Measurements from ENCODE around the gene FGGY. TPM values are rescaled to one million over a fixed set of nuclear protein-coding genes. Genes with fewer than 3 reads are reported as not detected.
"Not testable (repeated sequence)": the region's sequence is repeated elsewhere in the genome, so short reads cannot be mapped to it uniquely, and the experiment has no call there.

FGGY gene
- total RNA-seq, 1 experiment from 2014 or later: 9.7 TPM

DNA sequence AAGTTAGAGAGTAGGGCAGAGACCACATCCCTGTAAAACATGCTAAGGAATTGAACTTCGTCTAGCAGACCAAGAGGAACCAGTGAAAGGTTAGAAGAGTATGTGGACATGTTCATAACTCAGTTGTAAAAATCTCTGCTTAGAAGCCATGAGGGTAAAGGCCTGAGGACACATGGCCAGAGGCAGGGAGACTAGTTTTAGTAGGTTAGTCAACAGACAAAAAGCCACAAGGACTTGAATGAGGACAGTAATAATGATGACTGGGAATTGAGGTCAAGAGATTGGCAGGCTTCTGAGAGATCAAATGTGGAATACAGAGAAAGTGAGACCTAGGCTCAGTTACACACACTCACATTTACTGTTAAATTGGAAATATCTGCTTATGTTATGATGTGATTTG is 312.4 kb downstream of the FGGY start:
- no peak for DNase-seq (ENCODE audit: low read depth)

DNA sequence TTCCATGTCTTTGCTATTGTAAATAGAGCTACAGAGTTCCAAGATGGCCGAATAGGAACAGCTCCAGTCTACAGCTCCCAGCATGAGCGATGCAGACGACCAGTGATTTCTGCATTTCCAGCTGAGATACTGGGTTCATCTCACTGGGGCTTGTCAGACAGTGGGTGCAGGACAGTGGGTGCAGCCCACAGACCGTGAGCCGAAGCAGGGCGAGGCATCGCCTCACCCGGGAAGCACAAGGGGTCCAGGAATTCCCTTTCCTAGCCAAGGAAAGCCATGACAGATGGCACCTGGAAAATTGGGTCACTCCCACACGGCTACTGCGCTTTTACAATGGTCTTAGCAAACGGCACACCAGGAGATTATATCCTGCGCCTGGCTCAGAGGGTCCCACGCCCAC is 313.6 kb downstream of the FGGY start:
- DNase-seq (ENCODE audit: low read depth): not testable (repeated sequence)

DNA sequence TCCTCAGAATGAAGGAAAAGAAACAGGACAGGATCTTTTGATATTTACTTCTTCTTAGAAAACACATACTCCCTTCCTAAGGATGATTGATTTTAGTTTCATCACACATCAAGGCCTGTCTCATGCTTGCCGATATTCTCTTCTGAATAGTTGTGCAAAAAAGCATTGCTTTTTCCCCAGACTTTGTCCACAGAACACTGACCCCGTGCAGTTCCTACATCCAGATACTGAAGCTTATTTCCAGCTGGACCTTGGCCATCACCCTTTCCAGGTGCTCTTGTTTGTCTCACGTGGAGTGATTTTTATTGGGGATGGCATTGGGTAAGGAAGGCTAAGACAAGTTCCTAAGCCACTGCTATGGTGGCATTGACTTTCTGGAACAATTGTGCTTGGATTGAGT is 320.5 kb downstream of the FGGY start:
- DNase-seq (ENCODE audit: low read depth): no peak

DNA sequence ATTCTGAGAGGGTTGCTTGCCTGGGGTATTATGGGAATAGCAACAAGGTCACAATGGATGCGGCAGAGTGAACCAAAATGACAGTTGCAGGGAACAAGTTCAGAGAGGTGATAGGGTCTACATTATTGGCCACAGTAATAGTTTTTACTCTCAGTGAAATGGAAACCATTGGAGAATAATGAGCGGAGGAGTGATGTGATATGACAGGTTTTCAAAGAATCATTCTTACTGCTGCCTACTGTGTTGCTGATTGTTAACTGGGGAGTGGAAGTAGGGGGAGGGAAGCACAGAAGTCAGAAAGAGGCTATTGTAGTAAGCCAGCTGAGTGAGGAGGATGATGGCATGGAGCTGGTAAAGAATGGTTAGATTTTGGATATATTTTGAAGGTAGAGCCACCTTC is 322.7 kb downstream of the FGGY start:
- no peak for DNase-seq (ENCODE audit: low read depth)

DNA sequence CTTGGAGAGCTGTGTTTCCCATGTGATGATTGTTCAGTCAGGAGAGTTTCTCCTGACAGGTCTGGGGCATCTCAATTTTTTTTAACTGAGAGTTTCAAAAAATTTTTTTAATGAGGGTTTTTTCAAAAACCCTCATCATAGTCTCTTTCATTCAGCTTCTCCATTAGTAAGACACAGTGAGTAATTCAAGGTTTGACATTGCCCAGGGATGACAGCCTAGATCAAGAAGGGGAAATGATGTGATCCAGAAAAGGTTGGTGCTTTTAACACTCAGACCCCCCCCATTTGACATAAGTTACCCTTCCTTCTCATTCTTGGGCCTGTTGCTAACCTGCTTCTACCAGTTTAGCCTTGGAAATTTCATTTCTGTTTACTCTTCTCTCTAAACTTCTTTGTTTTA is 328.5 kb downstream of the FGGY start:
- DNase-seq (ENCODE audit: low read depth): no peak

DNA sequence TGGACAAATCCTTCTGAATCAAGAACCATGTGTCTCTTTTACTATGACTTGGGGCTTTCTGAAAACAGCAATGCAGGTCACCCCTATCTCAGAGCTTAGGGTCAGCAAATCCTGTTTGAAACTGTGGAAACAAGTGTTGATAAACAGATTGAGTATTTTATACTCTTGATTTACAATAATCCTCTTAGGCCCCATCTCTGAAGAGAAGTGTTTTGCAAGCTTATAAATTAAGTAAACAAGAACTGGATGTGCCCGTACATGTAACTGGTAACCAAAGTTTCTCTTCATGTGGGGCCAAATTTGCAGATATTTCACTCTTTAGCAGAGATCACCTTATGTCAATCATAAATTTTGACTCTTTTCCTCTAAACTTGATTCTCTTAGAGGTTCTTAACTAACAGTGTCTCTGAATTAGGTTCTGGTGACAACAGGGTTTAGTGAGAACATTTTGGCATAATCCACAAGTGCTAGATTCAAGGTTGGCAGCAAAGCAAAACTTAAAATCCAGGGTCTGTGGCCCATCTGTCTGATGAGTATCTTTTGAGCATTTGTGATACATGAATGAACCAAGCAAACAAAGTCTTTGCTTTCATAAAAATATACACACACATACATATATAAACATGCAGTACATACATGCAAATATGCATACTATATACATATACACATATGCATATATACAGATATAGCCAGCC is 334.8 kb downstream of the FGGY start:
- no peak for DNase-seq (ENCODE audit: low read depth)

DNA sequence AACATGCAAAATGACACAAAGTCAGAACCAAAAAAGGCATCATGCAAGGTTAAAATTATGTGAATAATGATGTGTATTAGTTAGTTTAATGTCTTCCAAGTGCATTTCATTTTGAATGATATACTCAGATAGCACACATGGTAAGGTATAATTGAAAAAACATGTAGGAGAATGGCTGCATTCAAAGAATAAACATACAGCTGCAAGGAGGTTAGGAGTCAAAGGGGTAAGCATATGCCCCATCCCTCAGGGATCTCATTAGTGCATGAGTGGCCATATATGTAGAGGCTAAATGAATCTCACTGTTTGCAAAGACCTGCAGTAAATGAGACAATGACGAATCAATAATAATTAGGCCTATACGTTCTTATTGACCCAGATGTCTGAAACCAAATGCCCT is 338.2 kb downstream of the FGGY start:
- DNase-seq (ENCODE audit: low read depth): no peak

DNA sequence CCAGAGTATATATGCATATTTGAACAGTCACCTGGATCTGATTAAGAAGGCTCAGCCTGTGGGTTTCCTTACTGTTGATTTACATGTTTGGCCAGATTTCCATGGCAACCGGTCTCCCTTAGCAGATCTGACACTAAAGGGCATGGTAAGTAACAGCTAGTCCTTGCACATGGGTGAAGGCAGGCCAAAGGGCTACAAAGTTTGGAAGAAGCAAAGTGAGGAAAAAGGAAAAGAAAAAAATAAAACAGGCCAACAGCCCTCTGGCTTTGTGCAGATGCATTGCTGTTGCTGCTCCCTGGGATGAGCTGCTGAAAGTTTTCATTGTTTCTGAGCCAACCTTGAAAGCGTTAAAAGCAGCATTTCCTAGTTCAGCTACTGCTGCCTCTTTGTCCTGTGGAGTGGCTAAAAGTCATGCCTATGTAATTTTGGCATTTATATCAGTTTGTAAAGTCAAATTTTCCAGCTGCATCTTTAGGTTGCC is 341.4 kb downstream of the FGGY start:
- DNase-seq (ENCODE audit: low read depth): peak; percentile 27

DNA sequence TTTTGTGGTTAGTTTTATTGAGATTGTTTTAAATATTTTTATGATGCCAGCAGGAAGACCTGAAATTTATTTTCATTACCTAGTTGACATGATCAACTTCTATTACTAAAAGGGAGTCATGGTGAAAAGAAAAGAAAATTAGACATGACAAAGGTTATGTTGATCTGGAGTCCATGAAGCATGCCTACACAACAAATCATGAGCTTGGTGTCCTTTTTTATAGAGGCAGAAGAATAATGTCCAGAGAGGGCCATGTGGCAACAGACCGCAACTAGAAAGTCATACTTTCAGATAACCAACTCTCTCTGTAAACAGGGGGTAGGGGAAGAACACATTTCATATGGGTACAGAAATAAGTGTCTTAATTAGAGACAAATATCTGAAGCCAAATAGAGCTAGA is 342.4 kb downstream of the FGGY start:
- no peak for DNase-seq (ENCODE audit: low read depth)

DNA sequence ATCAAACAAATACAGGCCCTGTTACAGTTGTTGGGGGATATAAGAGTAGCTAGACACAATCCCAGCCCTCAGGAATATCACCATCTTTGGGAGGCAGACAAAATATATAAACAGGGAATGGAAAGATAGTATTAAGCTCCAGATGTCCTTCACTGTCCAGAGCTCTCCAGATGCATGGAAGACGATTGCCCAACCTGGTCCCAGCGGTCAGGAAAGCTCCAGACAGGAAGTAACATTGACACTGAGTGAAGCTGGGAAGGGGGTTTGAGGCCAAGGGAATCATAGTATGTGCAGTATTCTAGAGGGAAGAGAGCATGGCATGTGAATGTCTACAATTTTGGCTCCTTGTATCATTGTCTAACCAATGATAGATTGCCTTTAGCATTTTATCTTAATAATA is 344.0 kb downstream of the FGGY start:
- DNase-seq (ENCODE audit: low read depth): no peak

DNA sequence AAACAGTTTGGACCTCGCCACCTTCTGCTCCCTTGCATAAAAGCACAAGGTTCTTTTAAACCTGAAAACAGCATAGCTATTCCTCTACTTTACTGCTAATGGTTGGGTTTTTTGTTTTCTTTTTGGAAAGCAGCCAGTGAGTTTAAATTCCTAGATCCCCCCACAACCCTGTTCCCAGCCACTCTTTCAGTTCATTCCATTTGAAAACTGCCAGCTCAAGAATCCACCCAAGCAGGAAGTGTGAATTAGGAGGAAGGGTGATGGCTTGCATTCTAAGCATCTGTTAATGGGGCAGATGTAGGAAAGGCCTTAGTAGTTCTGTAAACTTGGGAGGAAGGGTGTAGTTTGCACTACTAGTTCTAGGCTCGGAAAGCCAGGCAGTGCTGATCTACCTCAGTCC is 344.9 kb downstream of the FGGY start:
- no peak for DNase-seq (ENCODE audit: low read depth)

DNA sequence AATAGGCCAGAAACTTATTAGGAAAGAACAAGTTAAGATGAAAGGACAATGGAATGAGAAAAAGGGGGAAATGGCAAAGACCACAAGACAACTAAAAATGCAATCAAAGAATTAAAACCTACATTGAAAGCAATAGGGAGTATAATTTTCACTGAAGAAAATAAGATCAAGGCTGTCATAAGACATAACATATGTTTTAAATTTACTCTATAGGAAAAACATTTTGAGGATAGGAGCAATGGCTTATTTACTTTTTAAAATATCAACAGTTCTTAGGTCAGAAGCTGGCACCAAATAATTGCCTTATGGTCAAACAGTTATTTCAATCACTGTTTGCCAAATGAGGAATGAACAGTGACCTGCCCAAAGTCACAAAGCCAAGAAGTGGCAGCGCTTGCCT is 346.6 kb downstream of the FGGY start:
- DNase-seq (ENCODE audit: low read depth): no peak

DNA sequence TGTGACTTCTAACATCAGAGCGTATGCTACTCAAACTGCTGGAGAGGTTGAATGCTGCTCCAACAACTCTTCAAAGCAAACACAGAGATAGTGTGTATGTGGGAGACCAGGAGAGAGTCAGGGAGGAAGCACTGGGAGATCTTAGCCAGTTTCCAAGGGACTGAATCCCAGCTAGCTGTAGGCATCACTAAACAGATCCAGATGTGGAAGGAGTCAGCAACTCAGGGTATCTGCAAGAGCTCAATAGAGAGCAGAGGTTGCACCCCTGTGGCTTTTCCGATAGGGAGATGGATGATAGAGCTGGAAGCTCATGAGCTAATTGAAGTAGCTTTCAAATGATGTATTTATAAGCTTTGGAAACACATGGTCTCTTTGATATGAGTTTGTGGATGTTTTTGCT is 349.0 kb downstream of the FGGY start:
- no peak for DNase-seq (ENCODE audit: low read depth)

DNA sequence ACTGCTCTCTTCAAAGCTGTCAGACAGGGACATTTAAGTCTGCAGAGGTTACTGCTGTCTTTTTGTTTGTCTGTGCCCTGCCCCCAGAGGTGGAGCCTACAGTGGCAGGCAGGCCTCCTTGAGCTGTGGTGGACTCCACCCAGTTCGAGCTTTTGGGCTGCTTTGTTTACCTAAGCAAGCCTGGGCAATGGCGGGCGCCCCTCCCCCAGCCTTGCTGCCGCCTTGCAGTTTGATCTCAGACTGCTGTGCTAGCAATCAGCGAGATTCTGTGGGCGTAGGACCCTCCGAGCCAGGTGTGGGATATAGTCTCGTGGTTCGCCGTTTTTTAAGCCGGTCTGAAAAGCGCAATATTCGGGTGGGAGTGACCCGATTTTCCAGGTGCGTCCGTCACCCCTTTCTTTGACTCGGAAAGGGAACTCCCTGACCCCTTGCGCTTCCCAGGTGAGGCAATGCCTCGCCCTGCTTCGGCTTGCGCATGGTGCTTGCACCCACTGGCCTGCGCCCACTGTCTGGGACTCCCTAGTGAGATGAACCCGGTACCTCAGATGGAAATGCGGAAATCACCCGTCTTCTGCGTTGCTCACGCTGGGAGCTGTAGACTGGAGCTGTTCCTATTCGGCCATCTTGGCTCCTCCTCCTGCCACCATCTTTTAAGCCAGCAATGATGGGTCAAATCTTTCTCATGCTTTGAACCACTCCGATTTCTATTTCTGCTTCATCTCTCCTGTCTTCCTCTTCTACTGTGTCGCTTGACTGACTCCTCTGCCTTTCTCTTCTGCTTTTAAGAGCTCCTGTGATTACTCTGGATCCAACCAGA is 356.5 kb downstream of the FGGY start:
- not testable (repeated sequence) for DNase-seq (ENCODE audit: low read depth)

DNA sequence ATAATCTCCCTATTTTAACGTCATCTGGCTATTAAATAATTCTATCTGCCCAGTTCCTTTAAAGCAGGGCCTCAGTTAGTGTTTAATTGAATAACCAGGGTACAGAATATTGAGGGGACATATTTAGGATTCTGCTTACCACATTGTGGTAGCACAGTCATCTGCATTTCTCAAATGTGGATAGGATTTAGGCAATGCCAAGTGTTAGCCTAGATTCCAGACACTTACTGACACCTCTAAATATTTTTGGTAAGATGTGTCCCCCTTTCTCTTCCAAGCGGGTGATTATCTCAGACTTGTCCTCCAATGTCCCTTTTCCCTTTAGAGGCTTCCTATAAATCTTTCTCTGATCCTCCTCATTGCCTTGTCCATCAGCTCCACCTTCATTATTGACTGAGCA is 357.1 kb downstream of the FGGY start:
- no peak for DNase-seq (ENCODE audit: low read depth)

DNA sequence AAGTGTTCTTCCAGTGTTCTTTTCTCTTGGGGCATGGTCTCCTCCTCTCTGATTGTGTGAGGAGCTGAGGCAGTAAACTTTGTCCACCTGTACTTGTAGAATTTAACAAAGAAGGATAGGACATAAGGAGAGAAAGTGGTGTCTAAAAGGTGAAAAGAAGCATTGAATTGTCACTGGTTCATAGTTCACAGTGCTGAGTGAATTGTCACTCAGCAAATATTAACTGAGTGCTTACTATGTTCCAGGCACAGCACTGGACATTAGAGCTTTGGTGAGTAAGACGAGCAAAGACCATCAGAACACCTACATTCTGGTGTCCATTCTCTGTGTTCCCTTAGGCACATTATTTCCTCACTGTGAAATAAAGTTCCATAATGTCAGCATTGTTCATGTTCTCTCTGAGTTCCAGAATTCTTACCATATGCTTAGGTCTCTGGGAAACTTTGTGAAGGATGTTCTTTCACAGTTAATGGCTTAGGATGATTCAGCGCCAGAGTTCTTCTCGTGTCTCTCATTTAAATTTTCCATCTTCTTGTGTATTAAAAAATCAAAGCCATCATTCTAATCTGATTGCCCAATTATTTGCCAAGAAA is 361.1 kb downstream of the FGGY start:
- DNase-seq (ENCODE audit: low read depth): no peak

DNA sequence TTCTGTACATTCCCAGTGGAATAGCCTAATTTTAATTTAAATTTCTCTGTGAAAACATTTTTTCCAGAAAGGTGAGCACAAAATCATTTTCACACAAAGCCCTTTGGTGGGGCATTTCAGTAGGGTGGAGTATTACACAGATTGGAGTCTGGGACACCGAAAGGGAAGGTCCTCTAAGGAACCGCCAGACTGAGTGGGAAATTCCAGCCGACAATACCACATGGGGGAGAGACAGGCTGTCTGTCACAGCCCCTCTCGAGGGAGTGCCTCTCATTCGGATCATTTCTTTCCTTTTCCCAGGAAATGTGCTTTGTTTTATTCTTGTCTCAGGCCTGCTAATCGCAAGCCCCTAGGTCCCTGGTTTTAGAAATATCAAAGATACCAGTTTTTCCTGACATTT is 367.3 kb downstream of the FGGY start:
- DNase-seq (ENCODE audit: low read depth): no peak

DNA sequence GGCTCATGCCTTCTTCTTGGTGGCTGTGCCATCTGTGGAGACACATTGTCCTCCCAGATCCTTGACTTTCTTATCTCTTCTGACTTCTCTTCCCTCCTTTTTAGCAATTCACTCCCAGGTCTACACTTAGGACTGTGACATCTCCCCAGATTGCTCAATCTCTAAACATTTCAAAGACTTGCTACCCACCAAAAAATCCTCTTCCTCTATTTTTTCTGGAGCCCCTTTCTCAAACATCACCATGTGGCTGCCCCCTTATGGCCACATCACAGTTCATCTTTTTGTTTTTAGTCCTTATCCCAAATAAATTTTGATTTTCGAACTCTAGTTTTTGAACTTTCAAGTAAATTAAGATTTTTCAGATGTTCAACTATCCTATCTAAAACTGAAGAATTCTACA is 369.2 kb downstream of the FGGY start:
- no peak for DNase-seq (ENCODE audit: low read depth)

DNA sequence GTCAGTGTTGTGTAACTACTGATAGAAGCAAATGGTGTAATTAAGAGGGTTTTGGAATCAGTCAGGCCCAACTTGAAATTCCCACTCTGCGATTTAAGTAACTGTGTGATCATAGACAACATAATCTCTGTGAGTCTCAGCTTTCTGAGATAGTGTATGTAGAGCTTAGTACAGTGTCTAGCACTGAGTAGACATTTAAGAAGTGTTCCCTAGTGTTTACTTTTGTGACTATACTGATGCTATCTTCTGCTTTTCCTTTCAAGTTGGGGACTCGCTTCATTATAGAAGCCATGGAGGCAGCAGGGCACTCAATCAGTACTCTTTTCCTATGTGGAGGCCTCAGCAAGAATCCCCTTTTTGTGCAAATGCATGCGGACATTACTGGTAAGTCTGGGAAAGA is 370.1 kb downstream of the FGGY start:
- no peak for DNase-seq (ENCODE audit: low read depth)

DNA sequence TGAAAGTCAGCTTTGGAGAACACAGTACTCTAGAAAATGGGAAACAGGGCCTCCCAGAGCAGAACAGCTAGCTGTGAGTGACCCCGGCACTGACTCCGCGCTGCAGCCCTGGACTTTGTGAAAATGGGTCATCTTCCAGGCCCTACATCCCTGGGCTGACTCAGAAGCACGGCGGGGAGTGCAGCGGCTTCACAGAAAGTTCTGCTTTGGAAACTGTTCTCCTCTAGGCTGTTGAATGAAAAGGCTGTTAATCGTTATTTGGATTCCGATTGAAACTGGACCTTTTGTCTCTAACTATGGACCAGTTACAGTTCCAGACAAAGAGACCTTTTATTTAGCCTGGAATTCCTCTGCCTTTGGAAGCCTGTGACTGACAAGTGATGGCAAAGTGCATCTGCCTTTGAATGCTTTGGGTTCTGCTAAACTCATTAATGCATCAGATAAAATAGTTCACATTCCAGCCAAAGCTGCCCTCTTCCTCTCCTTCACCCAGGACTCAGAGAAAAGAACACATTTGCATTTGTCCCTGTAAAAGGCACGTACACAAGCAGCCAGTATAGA is 372.9 kb downstream of the FGGY start:
- no peak for DNase-seq (ENCODE audit: low read depth)

DNA sequence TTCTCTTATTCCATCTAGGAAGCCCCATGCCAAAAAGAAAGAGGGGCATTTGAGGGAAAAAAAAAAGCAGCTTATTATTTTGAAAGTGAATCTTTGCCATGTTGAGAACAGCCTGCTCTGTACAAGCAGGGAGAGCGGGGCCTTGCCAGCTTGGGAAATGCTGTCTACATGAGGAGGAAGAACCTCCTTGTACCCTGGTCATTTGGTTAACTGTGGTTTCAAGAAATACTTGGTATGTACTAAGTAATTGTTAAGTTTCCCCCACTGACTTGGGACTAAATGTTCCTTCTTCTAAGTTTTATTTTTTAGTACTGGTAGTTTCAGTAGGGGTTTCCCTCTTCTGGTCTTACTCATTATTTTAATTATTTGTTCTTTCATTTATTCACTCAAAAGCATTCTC is 373.8 kb downstream of the FGGY start:
- DNase-seq (ENCODE audit: low read depth): no peak
